HUES48 (cell line): ENCODE measurements around the gene DGCR2.

ENCODE experiments used
- H3K27ac ChIP-seq: one replicate; pipeline ENCODE4 v1.7.0; 2013; ENCODE audit warnings: low read depth, low read length, inconsistent platforms
- H3K27me3 ChIP-seq: 2 replicates; pipeline ENCODE4 v1.6.1; 2013; ENCODE audit warnings: mild to moderate bottlenecking, low read length; ENCODE audit not compliant: control insufficient read depth, insufficient read depth
- H3K36me3 ChIP-seq: 2 replicates; pipeline ENCODE4 v1.6.1; 2013; ENCODE audit warnings: low read length; ENCODE audit not compliant: control insufficient read depth, insufficient read depth
- H3K4me1 ChIP-seq: 2 replicates; pipeline ENCODE4 v1.6.1; 2013; ENCODE audit warnings: mild to moderate bottlenecking, low read length; ENCODE audit not compliant: control insufficient read depth, insufficient read depth
- H3K4me3 ChIP-seq: 2 replicates; pipeline ENCODE4 v1.5.1; 2013; ENCODE audit warnings: mild to moderate bottlenecking, low read depth, low read length
- H3K9ac ChIP-seq: 2 replicates; pipeline ENCODE4 v1.6.1; 2013; ENCODE audit warnings: mild to moderate bottlenecking, low read depth, low read length, moderate library complexity
- H3K9me3 ChIP-seq: 2 replicates; pipeline ENCODE4 v1.6.1; 2013; ENCODE audit warnings: low read length; ENCODE audit not compliant: control insufficient read depth, insufficient read depth

DGCR2 gene

DNA sequence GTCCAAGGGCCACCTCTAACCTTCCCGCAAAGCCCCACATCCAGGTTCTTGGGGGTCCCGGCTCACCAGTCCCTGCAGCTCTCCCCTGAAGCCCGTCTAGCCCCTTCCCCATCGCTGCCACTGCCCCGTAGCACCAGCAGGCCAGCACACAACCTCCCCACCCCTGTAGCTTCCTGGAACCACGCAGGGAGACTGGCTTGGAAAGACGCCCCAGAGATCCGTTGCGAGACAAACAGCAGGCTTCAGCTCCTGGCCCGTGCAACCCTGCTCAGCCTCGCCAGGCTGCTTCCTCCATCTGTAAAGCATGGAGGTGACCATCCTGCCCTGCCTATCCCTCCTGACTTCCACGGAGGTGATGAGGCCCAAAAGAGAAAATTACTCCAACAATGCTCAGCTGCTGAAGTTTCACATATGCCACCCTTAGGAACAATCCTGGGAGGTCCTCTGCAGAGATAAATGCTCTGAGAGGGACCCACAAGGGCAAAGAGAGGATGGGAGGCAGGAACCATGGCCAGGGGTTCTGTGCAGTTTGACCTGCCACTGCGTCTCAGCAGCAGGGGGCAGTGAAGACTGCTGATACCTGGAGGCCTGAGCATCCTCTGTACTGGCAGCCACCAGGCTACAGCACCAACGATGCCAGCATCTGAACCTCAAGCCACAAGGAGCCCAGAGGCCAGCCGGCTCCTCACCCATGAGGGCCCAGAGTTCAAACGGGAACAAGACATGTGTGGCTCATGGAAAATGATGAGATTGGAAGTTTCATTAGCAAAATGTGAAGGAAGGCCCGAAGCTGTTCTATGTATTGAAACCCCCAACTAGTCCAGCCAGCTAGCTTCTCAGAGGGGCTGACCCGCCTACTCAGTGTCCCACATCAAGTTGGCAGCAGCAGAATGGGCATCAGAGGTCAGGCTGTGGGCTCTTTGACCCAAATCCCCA lies 16.1 kb downstream of the DGCR2 start:
- Histone ChIP-seq H3K27me3 (no peaks in the 10 kb centered on the region), H3K9ac (no peak overlapping the region), H3K36me3 (no peaks in the 10 kb centered on the region; the same call in 1 of the 2 replicates), H3K4me1 (peaks cover 19% of the 10 kb centered on the region), H3K4me3 (no peak overlapping the region), H3K27ac (no peak overlapping the region), H3K9me3 (no peaks in the 10 kb centered on the region)

DNA sequence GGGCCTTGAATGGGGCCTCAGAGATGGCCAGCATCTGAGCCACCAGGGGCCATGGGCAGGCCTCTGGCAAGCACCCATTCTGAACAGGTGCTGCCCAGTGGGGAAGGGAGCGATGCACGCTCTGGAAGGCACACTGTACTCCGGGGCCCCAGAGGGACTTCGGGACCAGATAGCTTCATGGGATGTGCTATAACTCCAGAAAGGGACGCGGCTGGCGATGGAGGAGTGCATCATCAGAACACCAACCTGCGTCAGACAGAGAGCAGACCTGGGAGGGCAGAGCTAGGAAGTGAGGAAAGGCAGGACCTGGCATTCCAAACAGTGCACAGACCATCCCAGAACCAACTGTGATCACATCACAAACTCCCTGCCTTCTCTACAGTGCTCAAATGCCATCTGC lies 16.8 kb downstream of the DGCR2 start:
- Histone ChIP-seq H3K9ac (no peak overlapping the region), H3K27ac (no peak overlapping the region), H3K9me3 (no peaks in the 10 kb centered on the region), H3K4me3 (no peak overlapping the region), H3K36me3 (no peaks in the 10 kb centered on the region; the same call in 1 of the 2 replicates), H3K4me1 (peaks cover 12% of the 10 kb centered on the region), H3K27me3 (no peaks in the 10 kb centered on the region)

DNA sequence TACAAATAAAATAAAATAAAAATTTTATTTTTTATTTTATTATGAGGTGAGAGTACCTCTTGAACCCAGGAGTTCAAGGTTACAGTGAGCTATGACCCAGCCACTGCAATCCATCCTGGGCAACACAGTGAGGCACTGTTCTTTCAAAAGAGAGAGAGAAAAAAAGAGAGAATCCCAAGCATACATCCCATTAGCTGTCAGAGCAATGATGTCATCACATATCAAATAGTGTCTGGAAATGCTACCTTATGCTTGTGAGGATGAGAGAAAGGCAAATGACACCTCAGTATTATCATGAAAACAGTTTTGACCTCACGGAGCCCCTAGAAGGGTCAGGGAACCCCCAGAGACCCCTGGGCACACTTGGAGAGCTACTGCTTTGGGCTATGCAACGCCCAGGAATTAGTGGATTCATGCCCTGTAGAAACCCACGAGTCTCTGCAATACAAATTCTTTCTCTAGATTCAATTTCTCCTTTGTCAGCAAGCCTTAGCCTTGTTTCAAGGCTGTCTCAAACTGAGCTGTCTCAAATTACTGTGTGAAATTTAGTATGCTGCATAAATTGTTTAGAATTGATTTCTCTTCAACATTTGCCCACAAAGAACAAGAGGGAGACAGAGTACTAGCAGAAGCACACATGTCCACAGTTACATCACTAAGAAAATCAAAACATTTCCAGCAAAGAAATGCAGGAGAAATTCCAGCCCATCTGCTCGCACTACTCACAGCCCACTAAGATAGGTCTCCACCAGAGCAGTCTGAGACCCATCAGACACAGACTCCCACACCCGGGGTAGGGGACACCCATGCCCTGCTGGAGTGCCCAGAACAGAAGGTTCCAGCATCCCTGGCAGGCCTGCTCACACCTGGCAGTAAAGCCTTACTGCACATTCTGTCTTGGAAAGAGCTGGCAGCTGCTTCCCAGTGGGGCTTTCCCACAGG lies 18.1 kb downstream of the DGCR2 start:
- Histone ChIP-seq H3K4me1 (no peaks in the 10 kb centered on the region), H3K27ac (no peak overlapping the region), H3K9me3 (no peaks in the 10 kb centered on the region), H3K9ac (no peak overlapping the region), H3K27me3 (no peaks in the 10 kb centered on the region), H3K4me3 (no peak overlapping the region), H3K36me3 (peaks cover under 1% of the 10 kb centered on the region; the same call in 1 of the 2 replicates)

DNA sequence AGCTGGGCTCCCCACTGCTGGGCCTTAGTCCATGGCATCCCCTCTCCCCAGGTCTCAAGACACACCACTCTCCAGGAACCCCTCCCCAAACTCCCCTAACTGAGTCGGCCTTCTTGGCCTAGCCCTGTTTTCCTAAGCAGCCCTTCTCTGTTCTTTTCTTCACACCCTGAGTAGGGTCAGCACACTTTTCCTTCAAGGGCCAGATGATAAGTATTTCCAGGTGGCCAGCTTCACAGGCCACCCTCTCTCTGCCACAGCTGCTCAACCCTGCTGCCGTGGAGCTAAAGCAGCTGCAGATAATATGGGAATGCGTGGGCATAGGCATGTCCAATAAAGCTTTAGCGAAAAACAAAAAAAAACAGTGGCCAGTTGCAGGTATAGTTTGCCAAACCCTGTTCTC lies 24.1 kb downstream of the DGCR2 start:
- no peaks in the 10 kb centered on the region for H3K9me3 ChIP-seq
- H3K4me1 ChIP-seq, result no peaks in the 10 kb centered on the region
- H3K9ac ChIP-seq, result no peak overlapping the region

DNA sequence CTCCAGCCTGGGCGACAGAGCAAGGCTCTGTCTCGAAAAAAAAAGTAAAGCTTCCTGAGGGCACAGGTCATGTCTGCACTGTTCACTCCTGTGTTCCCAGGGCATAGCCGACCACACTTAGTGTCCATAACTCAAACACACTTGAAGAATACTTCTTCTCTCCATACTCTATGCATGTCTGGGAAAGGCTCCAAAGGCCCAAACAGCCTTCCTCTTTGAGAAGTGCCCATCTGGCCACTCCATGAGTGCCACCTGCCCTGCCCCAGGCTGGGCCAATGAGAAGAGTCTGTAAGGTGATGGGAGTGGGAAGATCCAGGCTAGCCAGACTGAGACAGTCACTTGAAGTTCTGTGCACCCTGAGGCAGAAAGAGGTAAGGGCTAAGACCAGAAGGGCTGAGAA lies 24.7 kb downstream of the DGCR2 start:
- no peak overlapping the region for H3K9ac ChIP-seq
- H3K27me3 ChIP-seq, result no peaks in the 10 kb centered on the region
- H3K27ac ChIP-seq, result no peak overlapping the region
- H3K9me3 ChIP-seq, result no peaks in the 10 kb centered on the region
- no peaks in the 10 kb centered on the region for H3K4me1 ChIP-seq
- peaks cover 14% of the 10 kb centered on the region; the same call in 1 of the 2 replicates for H3K36me3 ChIP-seq
- no peak overlapping the region for H3K4me3 ChIP-seq

More for the DNA sequence above, 24.1 kb downstream of the DGCR2 start:
- H3K27ac ChIP-seq, result no peak overlapping the region
- H3K4me3 ChIP-seq, result no peak overlapping the region
- no peaks in the 10 kb centered on the region for H3K27me3 ChIP-seq
- H3K36me3 ChIP-seq, result peaks cover 14% of the 10 kb centered on the region; the same call in 1 of the 2 replicates

DNA sequence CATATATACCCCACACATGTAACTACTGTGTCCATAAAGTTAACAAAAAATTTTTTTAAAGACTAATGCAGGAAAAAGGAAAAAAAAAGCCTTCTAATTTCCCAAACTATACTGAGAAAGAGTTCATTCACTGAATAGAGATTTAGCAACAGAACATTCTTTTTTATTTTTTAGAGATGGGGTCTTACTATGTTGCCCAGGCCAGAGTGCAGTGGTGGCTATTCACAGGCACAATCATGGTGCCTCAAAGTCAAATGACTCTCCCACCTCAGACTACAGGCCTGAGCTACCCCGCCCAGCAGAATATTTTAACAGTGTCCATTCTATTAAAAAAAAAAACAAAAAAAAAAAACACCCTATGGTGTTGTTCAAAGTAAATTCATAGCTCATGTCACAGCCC lies 25.7 kb downstream of the DGCR2 start:
- Histone ChIP-seq H3K4me1 (no peaks in the 10 kb centered on the region), H3K9ac (no peak overlapping the region), H3K4me3 (no peak overlapping the region), H3K27ac (no peak overlapping the region), H3K36me3 (peaks cover 14% of the 10 kb centered on the region; the same call in 1 of the 2 replicates), H3K9me3 (no peaks in the 10 kb centered on the region), H3K27me3 (no peaks in the 10 kb centered on the region)

DNA sequence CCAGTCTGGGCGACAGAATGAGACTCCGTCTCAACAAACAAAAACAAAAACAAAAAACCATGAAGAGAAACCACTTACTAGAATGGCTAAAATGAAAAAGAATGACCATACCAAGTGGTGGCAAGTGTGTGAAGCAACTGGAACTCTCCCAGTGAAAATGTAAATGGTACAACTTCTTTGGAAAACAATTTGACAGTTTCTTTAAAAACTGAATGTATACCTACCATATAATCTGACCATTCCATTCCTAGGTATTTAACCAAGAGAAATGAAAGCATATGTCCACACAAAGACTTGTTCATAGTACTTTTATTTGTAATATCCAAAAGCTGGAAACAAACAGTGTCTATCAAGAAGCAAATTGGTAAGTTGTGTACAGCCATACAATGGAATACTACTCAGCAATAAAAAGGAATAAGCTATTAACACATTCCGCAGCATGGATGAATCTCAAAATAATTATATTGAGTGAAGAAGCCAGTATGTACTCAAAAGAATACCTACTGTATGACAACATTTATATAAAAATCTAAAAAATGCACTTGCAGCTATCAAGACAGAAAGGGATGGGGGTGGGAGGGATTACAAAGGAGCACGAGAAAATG lies 27.7 kb downstream of the DGCR2 start:
- no peaks in the 10 kb centered on the region for H3K4me1 ChIP-seq
- H3K27ac ChIP-seq, result no peak overlapping the region
- no peaks in the 10 kb centered on the region for H3K9me3 ChIP-seq
- H3K36me3 ChIP-seq, result peaks cover 14% of the 10 kb centered on the region; the same call in 1 of the 2 replicates
- H3K4me3 ChIP-seq, result no peak overlapping the region
- no peaks in the 10 kb centered on the region for H3K27me3 ChIP-seq
- no peak overlapping the region for H3K9ac ChIP-seq

DNA sequence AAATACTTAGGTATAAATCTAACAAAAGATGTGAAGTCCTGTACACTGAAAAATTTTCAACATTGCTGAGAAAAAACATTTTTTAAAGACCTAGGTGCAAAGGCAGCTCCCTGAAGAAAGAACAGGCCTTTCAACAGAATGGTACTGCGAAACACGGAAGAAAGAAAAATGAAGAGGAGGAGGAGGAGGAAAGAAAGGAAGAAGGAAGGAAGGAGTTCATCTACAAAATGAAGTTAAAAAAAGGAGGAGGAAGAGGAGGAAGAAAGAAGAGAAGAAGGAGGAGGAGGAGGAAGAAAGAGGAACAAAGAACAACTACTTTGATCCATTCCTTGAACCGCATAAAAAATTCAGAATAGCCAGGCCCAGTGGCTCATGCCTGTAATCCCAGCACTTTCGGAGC lies 29.5 kb downstream of the DGCR2 start:
- Histone ChIP-seq H3K9ac (no peak overlapping the region), H3K4me3 (no peak overlapping the region), H3K27me3 (no peaks in the 10 kb centered on the region), H3K36me3 (peaks cover 16% of the 10 kb centered on the region), H3K27ac (no peak overlapping the region), H3K9me3 (no peaks in the 10 kb centered on the region), H3K4me1 (no peaks in the 10 kb centered on the region)

DNA sequence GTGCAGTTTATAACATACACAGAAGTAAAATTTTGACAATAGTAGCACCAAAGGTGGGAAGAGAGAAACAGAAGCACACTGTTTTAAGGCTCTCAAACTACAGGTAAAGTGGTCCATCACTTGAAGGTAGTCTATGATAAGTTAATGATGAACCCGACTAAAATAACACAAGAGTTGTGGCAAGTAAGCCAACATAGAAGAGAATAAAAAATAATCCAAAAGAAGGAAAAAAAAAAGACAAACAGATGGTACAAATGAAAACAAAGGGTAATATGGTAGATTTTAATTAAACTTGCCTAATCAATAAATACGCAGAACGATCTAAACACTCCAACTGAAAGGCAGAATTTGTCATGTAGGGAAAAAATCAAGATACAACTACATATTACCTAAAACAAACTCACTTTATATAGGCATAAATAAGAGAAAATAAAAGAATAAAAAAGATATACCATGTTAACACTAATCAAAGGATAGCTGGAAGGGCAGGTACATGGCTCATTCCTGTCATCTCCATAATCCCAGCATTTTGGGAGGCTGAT lies 31.6 kb downstream of the DGCR2 start:
- Histone ChIP-seq H3K9me3 (no peaks in the 10 kb centered on the region), H3K9ac (no peak overlapping the region), H3K27me3 (no peaks in the 10 kb centered on the region), H3K4me1 (no peaks in the 10 kb centered on the region), H3K4me3 (no peak overlapping the region), H3K36me3 (peaks cover 21% of the 10 kb centered on the region), H3K27ac (no peak overlapping the region)

DNA sequence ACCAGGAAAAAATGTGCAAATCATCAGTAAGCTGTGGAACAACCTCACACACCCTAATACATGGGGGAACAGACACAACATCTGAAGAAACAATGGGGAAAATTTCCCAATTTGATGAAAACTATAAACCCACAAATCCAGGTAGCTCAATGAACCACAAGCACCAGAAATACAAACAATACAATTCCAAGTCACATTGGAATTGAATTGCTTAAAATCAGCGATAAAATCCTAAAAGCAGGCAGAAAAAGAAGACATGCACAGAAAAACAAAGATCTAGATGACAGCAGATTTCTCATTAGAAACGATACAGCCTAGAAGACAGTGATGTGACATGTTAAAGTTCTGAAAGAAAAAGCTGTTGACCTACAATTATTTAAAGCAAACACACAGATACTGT lies 32.0 kb downstream of the DGCR2 start:
- Histone ChIP-seq H3K9me3 (no peaks in the 10 kb centered on the region), H3K36me3 (peaks cover 21% of the 10 kb centered on the region), H3K27me3 (no peaks in the 10 kb centered on the region), H3K9ac (no peak overlapping the region), H3K27ac (no peak overlapping the region), H3K4me3 (no peak overlapping the region), H3K4me1 (peaks cover 3% of the 10 kb centered on the region; the same call in 1 of the 2 replicates)
